Activated T-cell treated with anti-CD3 and anti-CD28 coated beads, Interleukin-2, amount 50 U/mL, for 4 hours (primary cell): Measurements from ENCODE around the gene AMPD3. TPM values are rescaled to one million over a fixed set of nuclear protein-coding genes. Genes with fewer than 3 reads are reported as not detected.

Experiments used
- ATAC-seq, 2 donors: fragments of 200-7000 bp; cut with Tn5 transposase; one replicate each; pipeline ENCODE4 v1.10.0; 2021
- DNase-seq: peaks from one replicate; pipeline ENCODE4 v3.0.0-alpha.2; 2020
- H3K27me3 Mint-ChIP-seq: one replicate; pipeline ENCODE4 v1.8.0; 2021; ENCODE audit warnings: low read depth, mixed read lengths
- H3K36me3 Mint-ChIP-seq: one replicate; pipeline ENCODE4 v1.8.0; 2022; ENCODE audit warnings: mixed read lengths; ENCODE audit not compliant: insufficient read depth
- H3K4me1 Mint-ChIP-seq: one replicate; pipeline ENCODE4 v1.8.0; 2021; ENCODE audit warnings: low read depth, mixed read lengths
- H3K4me3 Mint-ChIP-seq: one replicate; pipeline ENCODE4 v1.8.0; 2021; ENCODE audit warnings: mild to moderate bottlenecking, moderate library complexity, mixed read lengths
- H3K9me3 Mint-ChIP-seq: one replicate; pipeline ENCODE4 v1.8.0; 2021; ENCODE audit warnings: mixed read lengths
- total RNA-seq, 3 donors: library from RNA; stranded (reverse); gene quantifications; one replicate each; pipeline ENCODE4 v1.2.1, GENCODE V29; 2021

The AMPD3 gene
- total RNA-seq, 3 donors from 2014 or later = 7.9 to 11.2 (median 9.0) TPM

DNA sequence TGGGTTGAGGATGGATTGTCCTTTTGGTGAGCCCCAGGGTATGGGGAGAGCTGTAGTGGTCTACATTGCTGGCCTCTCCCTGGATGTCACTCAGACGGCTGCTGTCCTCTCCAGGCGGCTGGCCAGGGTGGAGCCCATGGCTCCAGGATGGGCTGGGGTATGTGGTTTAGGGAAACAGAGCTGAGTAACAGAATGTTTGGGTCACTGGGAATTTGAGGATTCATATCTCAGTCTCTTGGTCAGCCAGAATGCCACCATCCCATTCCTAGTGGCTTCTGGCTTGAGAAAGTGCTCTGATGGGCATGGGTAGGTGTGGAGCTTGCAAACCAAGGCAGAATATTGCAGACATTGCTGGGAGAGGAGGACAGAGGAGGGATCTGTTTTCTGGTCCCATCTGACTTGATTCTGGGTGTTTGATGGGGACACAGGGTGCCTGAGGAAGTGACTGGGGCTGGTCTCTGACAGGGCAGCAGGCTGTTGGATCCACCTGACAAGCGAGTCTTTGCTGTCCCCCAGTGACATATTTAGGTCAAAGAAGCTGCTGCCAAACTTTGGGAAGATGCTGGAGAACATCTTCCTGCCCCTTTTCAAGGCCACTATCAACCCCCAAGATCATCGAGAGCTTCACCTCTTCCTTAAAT is 41.4 kb downstream of the AMPD3 start:
- no peak for DNase-seq

DNA sequence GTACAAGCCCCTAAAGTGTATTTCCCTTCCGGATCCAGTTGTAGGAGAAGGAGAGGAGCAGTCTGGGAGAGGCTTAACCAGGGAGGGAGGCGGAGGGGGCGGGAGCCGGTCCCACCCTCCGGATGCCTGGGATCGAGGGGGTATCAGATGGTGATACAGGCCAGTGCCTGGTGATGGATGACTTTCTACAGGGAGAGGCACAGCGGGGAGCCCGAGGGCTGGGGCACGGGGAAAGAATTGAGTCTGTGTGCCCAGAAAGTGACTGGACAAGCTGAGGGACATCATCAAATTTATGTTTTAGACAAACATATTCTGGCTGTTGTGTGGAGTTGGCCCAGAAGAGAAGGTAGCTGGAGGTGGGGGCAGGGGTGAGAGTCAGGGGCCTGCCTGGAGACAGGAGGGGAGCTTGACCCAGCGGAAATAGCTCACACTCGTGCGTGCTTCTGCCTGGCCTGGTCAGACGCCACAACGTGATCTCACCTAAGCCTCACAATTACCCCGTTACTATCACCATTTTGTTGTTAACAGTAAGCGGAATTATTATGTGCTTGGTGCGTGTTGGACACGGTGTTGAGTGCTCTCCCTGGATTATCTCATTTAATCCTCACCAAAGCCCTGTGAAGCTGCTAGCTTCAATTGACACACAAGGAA is 42.4 kb downstream of the AMPD3 start:
- H3K9me3 Mint-ChIP-seq = no peaks in the 10 kb centered on the region
- no peak for DNase-seq
- ATAC-seq = no peak
- no peaks in the 10 kb centered on the region for H3K27me3 Mint-ChIP-seq
- no peaks in the 10 kb centered on the region for H3K4me1 Mint-ChIP-seq
- H3K36me3 Mint-ChIP-seq = peaks cover 36% of the 10 kb centered on the region
- H3K4me3 Mint-ChIP-seq = no peak overlapping the region

More for the DNA sequence above, 41.4 kb downstream of the AMPD3 start:
- no peaks in the 10 kb centered on the region for H3K4me1 Mint-ChIP-seq
- H3K9me3 Mint-ChIP-seq = no peaks in the 10 kb centered on the region
- H3K4me3 Mint-ChIP-seq = no peak overlapping the region
- peaks cover 39% of the 10 kb centered on the region for H3K36me3 Mint-ChIP-seq
- no peaks in the 10 kb centered on the region for H3K27me3 Mint-ChIP-seq
- ATAC-seq = no peak

DNA sequence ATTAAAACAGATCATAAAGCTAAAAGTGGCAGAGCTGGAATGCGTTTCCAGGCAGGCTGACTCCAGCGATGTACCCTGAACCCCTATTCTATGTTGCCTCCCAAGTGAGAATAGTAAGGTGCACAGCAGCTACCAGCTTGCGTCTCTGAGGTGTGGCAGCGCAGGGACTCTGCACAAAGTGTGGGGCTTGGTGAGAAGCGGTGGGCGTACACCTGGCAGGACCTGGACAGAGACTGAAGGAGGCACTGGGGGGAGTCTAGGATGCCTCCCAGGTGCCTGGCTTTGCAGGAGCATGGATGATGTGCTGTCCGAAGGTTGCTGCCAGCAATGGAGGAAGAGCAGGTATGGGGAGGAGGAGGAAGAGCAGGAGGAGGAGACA is 42.9 kb downstream of the AMPD3 start:
- Mint-ChIP-seq H3K9me3 (no peaks in the 10 kb centered on the region), H3K4me3 (no peak overlapping the region), H3K4me1 (peaks cover under 1% of the 10 kb centered on the region), H3K36me3 (peaks cover 37% of the 10 kb centered on the region), H3K27me3 (no peaks in the 10 kb centered on the region)
- DNase-seq (no peak), ATAC-seq (no peak)

DNA sequence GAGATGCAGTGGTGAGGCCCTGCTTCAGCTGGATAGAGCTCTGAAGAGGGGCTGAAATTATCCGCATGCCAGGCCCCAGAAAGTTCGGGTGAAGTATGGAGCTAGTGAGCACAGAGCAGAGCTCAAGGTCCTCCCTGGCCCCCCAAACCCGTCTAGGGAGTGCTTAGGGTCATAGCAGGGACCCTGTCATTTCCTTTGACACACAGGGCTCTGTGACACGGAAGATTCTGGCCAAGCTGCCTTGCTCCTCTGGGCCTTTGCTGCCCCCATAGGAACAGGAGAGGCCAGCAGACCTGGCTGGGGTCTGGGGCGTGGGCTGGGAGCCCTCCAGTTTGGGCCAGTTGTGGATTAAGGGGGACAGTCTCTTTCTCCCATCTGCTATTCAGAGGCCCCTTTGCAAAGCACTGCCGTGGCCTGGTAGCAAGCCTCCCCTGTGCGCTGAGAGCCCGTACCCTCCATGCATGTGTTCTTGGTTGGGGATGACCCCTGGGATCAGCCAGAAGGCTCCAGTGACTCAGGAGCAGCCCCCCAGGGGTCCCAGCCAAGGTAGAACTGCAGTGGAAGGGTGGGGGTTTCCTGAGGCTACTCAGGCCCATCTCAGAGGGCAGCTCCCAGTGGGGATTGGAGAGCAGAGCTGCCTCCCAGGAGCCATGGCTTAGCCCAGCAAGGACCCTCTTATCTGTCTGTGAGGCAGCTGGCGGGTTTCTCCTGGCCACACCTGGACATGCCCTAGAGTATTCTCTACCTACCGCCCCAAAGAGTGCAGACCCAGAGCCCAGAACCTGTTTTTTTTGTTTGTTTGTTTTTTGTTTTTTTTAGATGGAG is 43.6 kb downstream of the AMPD3 start:
- no peaks in the 10 kb centered on the region for H3K27me3 Mint-ChIP-seq
- ATAC-seq = no peak
- H3K4me1 Mint-ChIP-seq = peaks cover 3% of the 10 kb centered on the region
- DNase-seq = no peak
- peaks cover 38% of the 10 kb centered on the region for H3K36me3 Mint-ChIP-seq
- no peaks in the 10 kb centered on the region for H3K9me3 Mint-ChIP-seq
- H3K4me3 Mint-ChIP-seq = no peak overlapping the region

DNA sequence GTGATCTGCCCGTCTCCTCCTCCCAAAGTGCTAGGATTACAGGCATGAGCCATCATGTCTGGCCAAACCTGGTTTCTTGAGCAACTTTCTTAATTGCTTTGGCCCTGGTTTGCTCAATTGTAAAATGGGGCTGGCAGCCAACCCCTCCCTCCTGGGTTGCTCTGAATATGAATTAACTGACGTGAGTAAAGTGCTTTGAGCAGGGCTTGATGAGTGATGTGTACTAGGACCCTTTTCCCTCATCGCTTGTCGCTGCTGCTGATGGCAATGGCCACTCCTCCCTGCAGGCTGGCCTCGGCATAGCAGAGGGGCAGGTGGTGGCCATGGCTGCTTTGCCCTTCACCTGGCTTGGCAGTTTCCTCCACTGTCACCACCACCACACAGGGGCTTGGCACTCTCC is 44.4 kb downstream of the AMPD3 start:
- H3K36me3 Mint-ChIP-seq = peaks cover 34% of the 10 kb centered on the region
- ATAC-seq (no peak), DNase-seq (no peak)
- H3K4me1 Mint-ChIP-seq = peaks cover 4% of the 10 kb centered on the region
- no peak overlapping the region for H3K4me3 Mint-ChIP-seq
- no peaks in the 10 kb centered on the region for H3K9me3 Mint-ChIP-seq
- H3K27me3 Mint-ChIP-seq = no peaks in the 10 kb centered on the region

DNA sequence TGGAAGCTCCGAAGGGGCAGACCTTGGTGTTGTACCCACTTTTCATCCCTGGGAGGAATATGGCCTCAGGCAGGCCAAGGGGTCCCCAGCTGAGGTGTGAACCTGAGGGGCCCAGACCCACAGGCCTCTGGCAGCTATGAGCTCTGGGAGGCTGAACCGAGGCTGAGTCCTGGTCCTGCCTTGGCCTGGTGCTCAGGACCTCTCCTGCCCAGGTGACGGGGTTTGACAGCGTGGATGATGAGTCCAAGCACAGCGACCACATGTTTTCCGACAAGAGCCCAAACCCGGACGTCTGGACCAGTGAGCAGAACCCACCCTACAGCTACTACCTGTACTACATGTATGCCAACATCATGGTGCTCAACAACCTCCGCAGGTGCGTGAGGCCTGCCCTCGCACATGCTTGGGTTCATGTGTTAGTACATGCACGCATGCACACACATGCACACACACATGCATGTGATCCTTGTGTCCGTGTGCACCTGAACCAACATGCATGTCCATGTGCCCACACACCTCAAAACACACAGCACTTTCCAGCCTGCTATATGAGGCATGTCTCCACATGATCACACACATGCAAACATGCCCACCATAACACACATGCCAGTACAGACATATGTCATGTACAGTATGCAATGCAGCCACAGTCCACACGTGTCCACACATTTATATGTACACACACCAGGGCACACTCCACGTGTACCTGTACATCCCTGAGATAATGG is 45.0 kb downstream of the AMPD3 start:
- Mint-ChIP-seq H3K4me3 (no peak overlapping the region), H3K36me3 (peaks cover 37% of the 10 kb centered on the region), H3K27me3 (no peaks in the 10 kb centered on the region), H3K4me1 (peaks cover 4% of the 10 kb centered on the region), H3K9me3 (no peaks in the 10 kb centered on the region)
- ATAC-seq (no peak), DNase-seq (no peak)

DNA sequence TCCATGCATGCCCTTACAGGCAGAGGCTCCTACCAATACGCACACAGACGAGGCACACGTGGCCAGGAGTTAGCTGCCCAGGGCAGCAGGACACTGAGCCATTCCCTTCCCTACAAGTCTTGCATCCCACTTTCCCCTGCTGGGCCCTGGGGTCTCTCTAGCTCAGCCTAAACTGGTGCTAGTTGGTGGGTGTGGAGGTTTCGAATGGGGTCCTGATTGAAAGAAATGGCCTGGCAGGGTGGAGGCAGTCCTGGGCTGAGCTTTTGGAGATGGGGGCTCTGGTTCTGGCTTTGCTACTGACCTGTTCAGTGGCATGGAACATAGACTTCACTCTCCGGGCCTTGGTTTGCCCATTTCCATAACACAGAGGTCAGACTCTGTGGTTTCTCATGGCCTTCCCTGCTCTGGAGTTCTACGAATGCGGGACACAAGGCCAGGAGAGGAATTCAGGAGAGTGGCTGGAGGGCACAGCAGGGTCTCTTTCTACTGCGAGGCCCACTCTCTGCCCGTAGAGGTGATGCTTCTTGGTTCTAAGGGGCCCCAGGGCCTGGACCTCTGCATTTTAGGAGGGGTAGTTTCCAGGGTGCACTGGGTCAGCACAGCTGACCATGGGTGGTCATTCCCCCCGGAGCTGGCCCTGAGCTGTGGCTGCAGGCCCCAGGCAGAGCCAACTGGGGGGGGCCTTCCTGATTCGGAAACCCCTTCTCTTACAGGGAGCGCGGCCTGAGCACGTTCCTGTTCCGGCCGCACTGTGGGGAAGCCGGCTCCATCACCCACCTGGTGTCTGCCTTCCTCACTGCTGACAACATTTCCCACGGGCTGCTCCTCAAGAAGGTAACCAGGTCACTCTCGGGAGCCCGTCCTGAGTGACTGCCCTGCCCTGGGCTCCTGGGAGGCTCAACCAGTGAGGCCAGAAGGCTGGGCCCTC is 46.0 kb downstream of the AMPD3 start:
- no peak for ATAC-seq
- Mint-ChIP-seq H3K4me3 (no peak overlapping the region), H3K36me3 (peaks cover 37% of the 10 kb centered on the region), H3K4me1 (peaks cover 4% of the 10 kb centered on the region), H3K27me3 (no peaks in the 10 kb centered on the region), H3K9me3 (no peaks in the 10 kb centered on the region)
- DNase-seq = no peak

DNA sequence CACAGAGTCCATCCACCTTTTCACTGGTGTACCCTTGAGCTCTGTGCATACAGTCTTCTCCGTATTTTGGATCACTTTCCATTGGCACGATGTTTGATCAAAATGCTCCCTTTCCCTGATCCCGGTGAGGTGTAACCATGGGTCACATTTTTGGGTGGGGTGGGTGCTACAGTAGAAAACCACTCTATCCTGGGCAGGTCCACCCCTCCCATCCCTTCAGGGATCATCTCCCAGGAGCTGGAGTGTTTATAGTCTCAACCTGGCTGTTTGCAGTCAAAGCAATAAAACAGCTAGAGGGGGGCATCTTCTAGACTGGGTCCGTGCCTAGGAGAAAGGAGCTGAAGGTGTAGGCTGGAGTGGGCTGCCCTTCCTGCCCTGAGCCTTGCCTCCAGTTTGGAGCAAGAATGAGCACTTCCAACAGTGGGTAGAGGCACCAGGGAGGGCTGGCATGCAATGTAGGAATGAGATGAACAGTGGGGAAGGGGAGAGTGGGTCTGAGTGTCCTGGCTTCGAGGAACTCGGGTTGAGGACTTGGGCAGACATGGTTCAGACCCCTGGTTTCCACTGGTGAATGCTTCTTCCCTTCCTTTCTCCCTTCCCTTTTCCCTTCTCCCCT is 47.1 kb downstream of the AMPD3 start:
- DNase-seq = no peak
- Mint-ChIP-seq H3K27me3 (no peaks in the 10 kb centered on the region), H3K4me3 (no peak overlapping the region), H3K9me3 (no peaks in the 10 kb centered on the region), H3K36me3 (peaks cover 30% of the 10 kb centered on the region), H3K4me1 (peaks cover 4% of the 10 kb centered on the region)
- no peak for ATAC-seq

DNA sequence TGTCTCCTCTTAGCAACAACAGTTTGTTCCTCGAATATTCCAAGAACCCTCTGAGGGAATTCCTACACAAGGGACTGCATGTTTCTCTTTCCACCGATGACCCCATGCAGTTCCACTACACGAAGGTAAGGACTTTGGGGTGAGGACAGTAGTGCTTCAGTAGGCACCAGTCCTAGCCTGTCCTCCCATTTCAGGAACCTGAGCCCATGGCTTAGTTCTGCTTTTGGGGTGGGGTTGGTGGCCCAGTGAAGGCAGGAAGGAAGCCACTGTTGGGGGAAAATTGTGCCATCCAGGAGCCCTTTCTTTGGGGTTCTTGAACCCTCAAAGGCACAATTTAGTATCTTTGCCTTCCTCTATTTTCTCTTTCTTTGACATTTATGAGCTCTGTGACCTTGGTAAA is 47.7 kb downstream of the AMPD3 start:
- H3K4me3 Mint-ChIP-seq = no peak overlapping the region
- DNase-seq = no peak
- H3K36me3 Mint-ChIP-seq = peaks cover 26% of the 10 kb centered on the region
- no peak for ATAC-seq
- peaks cover 4% of the 10 kb centered on the region for H3K4me1 Mint-ChIP-seq
- H3K27me3 Mint-ChIP-seq = no peaks in the 10 kb centered on the region
- H3K9me3 Mint-ChIP-seq = no peaks in the 10 kb centered on the region

DNA sequence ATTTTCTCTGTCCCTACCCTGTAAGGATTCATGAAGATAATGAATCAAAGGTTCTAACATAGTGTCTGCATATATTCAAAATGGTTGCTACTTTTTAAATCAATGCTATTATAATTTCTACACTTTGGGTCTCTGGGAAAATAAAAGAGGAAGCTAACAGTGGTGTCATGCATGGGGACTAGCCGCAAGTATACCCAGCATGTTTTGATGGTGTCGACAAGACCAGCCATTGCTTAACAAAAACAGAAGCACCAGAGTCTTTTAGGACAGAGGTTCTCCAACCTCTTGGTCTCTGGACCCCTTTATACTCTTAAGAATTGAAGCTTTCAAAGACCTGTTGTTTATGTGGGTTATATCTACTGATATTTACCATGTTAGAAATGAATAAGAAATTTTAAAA is 48.2 kb downstream of the AMPD3 start:
- Mint-ChIP-seq H3K4me3 (no peak overlapping the region), H3K9me3 (no peaks in the 10 kb centered on the region), H3K36me3 (peaks cover 22% of the 10 kb centered on the region), H3K27me3 (no peaks in the 10 kb centered on the region), H3K4me1 (peaks cover 4% of the 10 kb centered on the region)
- DNase-seq (no peak), ATAC-seq (no peak)

DNA sequence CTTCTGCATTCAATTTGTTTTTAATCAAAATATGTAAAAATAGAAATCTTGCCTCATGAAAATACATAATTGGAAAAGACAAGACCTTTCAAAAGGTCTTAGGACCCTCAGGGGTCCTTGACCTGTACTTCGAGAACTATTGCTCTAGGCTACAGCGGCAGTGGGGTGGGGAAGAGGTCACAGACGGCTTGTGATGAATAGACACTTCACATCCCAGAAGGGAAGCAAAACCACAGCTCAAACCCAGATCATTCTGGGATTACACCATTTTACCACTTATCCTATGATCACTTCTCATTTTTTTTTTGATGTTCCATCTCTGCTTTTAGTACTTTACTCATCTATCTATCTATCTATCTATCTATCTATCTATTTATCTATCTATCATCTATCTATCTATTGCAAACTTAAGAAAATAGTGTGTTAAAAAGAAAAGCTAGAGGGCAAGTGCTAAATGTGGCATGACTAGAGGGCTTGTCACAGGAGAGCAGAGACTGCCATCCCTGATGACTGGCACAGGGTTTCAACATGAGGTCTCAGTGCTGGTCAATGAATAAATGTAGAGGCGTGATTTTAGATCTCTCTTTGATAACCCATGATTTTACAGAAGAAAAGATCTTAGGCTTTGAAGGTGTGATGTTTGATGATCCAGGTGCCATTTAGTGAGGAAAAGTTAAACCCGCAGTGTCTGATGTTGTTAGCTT is 48.9 kb downstream of the AMPD3 start:
- peaks cover 22% of the 10 kb centered on the region for H3K36me3 Mint-ChIP-seq
- peaks cover 4% of the 10 kb centered on the region for H3K4me1 Mint-ChIP-seq
- no peak for DNase-seq
- no peaks in the 10 kb centered on the region for H3K9me3 Mint-ChIP-seq
- ATAC-seq = no peak
- H3K27me3 Mint-ChIP-seq = no peaks in the 10 kb centered on the region
- no peak overlapping the region for H3K4me3 Mint-ChIP-seq

DNA sequence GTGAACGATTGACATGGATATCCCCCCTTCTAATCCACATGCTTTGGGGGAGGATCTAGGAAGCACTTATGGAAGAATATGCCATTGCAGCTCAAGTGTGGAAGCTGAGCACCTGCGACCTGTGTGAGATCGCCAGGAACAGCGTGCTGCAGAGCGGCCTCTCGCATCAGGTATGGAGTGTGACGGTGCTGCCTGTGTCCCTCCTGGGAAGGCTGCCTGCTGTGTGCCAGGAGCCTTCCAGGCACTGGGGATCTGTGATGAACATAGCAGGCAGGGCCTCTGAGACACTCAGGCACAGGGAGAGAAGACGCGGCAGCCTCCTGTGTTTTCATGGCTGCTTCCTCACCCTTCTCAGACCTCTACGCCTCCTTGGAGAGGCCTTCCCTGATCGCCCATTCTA is 49.4 kb downstream of the AMPD3 start:
- H3K4me3 Mint-ChIP-seq = no peak overlapping the region
- DNase-seq = no peak
- H3K4me1 Mint-ChIP-seq = peaks cover 4% of the 10 kb centered on the region
- no peaks in the 10 kb centered on the region for H3K27me3 Mint-ChIP-seq
- H3K9me3 Mint-ChIP-seq = no peaks in the 10 kb centered on the region
- H3K36me3 Mint-ChIP-seq = peaks cover 22% of the 10 kb centered on the region
- no peak for ATAC-seq
